GM18861 (cell line): ENCODE results near the gene ADGRB2.

Source experiments
- ATAC-seq: cut with Tn5 transposase; IDR thresholded peaks from one replicate; pipeline ENCODE4 v1.9.1; 2021; ENCODE audit not compliant: unreplicated experiment

Gene ADGRB2

GRCh38 chr1:31687601-31688000 lies 76.5 kb downstream of the ADGRB2 start:
- no peak for ATAC-seq

- no peak for ATAC-seq
Observed at GRCh38 chr1:31685795-31686194, 78.3 kb downstream of the ADGRB2 start.

GRCh38 chr1:31683997-31684396 lies 80.1 kb downstream of the ADGRB2 start:
- no peak for ATAC-seq

- ATAC-seq = no peak
Observed at GRCh38 chr1:31681415-31681814, 82.7 kb downstream of the ADGRB2 start.

- ATAC-seq = no peak
Observed at GRCh38 chr1:31679676-31680230, 84.4 kb downstream of the ADGRB2 start.

GRCh38 chr1:31679091-31679490 lies 85.0 kb downstream of the ADGRB2 start:
- ATAC-seq = no peak

GRCh38 chr1:31678681-31679080 lies 85.5 kb downstream of the ADGRB2 start:
- no peak for ATAC-seq

GRCh38 chr1:31677949-31678348 lies 86.2 kb downstream of the ADGRB2 start:
- ATAC-seq = no peak

- no peak for ATAC-seq
Observed at GRCh38 chr1:31677401-31677800, 86.7 kb downstream of the ADGRB2 start.
